Measurements from ENCODE around the gene MAPKAP1. TPM values are rescaled to one million over a fixed set of nuclear protein-coding genes. Genes with fewer than 3 reads are reported as not detected.

MAPKAP1 gene
- total and polyA plus RNA-seq, 8 donors: 32.7 to 212 (median 78.2) TPM

DNA sequence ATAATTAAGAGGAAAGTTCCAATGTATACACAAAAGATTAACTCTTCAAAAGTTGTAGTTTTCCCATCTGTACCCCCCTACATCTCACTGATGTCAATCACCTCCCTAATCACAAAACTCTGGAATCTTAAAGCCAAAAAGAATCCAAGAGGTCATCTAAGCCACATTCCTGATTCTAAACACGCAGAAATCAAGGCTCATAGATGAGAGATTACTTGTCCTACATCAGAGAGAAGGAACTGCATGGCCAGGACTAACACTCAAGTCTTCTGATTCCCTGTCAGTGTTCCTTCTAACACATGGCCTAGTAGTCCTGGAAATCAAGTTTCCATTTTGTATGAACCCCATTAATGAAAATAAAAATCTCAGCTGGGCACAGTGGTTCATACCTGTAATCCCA, 58.7 kb downstream of the MAPKAP1 start:
- Histone ChIP-seq H3K4me3 (no peak overlapping the region), H3K4me1 (peaks cover 0 to 57% (median 13%) of the 10 kb centered on the region in 4 donors), H3K9me3 (no peaks in the 10 kb centered on the region), H3K27ac (no peak overlapping the region), H3K27me3 (no peaks in the 10 kb centered on the region), H3K36me3 (peaks cover 0 to 6% (median 2%) of the 10 kb centered on the region in 4 donors)
- no peak for DNase-seq
- TF ChIP-seq EP300 (IDR thresholded peaks at IDR 0.05) (no peak), POLR2AphosphoS5 (IDR thresholded peaks at IDR 0.05) (no peak), POLR2A (IDR thresholded peaks at IDR 0.05) (no peak)
- TF ChIP-seq, protein P1, sequence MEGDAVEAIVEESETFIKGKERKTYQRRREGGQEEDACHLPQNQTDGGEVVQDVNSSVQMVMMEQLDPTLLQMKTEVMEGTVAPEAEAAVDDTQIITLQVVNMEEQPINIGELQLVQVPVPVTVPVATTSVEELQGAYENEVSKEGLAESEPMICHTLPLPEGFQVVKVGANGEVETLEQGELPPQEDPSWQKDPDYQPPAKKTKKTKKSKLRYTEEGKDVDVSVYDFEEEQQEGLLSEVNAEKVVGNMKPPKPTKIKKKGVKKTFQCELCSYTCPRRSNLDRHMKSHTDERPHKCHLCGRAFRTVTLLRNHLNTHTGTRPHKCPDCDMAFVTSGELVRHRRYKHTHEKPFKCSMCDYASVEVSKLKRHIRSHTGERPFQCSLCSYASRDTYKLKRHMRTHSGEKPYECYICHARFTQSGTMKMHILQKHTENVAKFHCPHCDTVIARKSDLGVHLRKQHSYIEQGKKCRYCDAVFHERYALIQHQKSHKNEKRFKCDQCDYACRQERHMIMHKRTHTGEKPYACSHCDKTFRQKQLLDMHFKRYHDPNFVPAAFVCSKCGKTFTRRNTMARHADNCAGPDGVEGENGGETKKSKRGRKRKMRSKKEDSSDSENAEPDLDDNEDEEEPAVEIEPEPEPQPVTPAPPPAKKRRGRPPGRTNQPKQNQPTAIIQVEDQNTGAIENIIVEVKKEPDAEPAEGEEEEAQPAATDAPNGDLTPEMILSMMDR (IDR thresholded peaks at IDR 0.05): no peak
- WGBS, 5 donors: 61 to 90% (median 79%) methylated on average over 1 of the region's 1 CpG
- intact Hi-C loops (cut with DNase I; ENCODE audit: low total_unique reads): no loop called here

DNA sequence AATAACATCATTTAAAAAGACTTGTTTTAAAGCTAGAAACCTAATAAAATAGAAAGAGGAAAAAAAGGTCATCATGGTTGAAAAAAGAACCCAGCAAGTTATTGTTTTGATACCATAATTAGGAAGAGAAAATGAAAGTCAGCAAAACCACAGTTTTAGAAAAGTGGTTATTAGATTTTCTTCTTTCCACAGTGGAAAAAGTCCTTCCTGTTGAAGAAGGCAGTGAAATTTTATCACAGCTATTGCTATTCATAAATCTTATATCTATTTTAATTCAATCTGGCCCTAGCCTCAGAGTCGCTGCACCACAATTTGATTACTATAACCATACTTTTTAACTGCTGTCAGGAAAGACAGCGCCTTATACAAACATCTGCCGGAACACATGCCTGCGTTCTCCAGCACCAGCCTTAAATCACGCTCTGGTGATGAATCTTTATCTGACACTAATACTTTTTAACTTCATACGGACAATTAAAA, 60.3 kb downstream of the MAPKAP1 start:
- intact Hi-C loops (cut with DNase I; ENCODE audit: low total_unique reads): no loop called here
- H3K27me3 ChIP-seq: no peaks in the 10 kb centered on the region
- peak overlapping the region in 1 of 4 donors; percentile 29 for H3K4me3 ChIP-seq
- 45 to 60% (median 49%) methylated on average over 6 of the region's 6 CpGs for WGBS, 5 donors
- no peaks in the 10 kb centered on the region for H3K9me3 ChIP-seq
- DNase-seq: peak in 1 of 2 donors; percentile 35
- H3K36me3 ChIP-seq: no peaks in the 10 kb centered on the region
- H3K4me1 ChIP-seq: peaks cover 0 to 51% (median 13%) of the 10 kb centered on the region in 4 donors
- no peak for TF ChIP-seq POLR2A (IDR thresholded peaks at IDR 0.05)
- TF ChIP-seq EP300 (IDR thresholded peaks at IDR 0.05): no peak
- TF ChIP-seq, protein P1 (IDR thresholded peaks at IDR 0.05): no peak
- TF ChIP-seq POLR2AphosphoS5 (IDR thresholded peaks at IDR 0.05): no peak
- peak overlapping the region in 3 of 5 donors; percentile 8 to 47 (median 39) for H3K27ac ChIP-seq

DNA sequence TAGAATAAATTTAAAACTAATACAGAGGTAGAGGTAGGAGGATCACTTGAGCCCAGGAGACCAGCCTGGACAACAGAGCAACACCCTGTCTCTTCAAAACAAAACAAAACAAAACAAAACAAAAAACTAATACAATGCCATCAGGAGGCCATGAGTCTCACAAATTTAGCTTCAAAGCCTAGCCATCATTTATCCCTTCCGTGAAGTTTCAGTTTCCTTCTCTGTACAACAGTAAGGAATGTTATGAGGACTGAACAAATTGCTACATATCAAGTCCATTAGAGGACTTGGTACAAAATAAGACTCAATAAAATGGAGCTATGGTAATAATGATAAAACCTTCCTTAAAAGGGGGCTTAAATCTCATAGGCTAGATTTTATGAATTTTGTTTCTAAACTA, 60.8 kb downstream of the MAPKAP1 start:
- DNase-seq: no peak
- Histone ChIP-seq H3K27ac (peak overlapping the region in 3 of 5 donors; percentile 8 to 47 (median 39)), H3K27me3 (no peaks in the 10 kb centered on the region), H3K36me3 (no peaks in the 10 kb centered on the region), H3K9me3 (no peaks in the 10 kb centered on the region), H3K4me1 (peaks cover 0 to 46% (median 13%) of the 10 kb centered on the region in 4 donors), H3K4me3 (no peak overlapping the region)
- 38 to 76% (median 65%) methylated on average over 1 of the region's 1 CpG for WGBS, 5 donors
- intact Hi-C loops (cut with DNase I; ENCODE audit: low total_unique reads): no loop called here
- TF ChIP-seq POLR2AphosphoS5 (IDR thresholded peaks at IDR 0.05): no peak
- TF ChIP-seq EP300 (IDR thresholded peaks at IDR 0.05): no peak
- TF ChIP-seq, protein P1 (IDR thresholded peaks at IDR 0.05): no peak
- TF ChIP-seq POLR2A (IDR thresholded peaks at IDR 0.05): no peak

DNA sequence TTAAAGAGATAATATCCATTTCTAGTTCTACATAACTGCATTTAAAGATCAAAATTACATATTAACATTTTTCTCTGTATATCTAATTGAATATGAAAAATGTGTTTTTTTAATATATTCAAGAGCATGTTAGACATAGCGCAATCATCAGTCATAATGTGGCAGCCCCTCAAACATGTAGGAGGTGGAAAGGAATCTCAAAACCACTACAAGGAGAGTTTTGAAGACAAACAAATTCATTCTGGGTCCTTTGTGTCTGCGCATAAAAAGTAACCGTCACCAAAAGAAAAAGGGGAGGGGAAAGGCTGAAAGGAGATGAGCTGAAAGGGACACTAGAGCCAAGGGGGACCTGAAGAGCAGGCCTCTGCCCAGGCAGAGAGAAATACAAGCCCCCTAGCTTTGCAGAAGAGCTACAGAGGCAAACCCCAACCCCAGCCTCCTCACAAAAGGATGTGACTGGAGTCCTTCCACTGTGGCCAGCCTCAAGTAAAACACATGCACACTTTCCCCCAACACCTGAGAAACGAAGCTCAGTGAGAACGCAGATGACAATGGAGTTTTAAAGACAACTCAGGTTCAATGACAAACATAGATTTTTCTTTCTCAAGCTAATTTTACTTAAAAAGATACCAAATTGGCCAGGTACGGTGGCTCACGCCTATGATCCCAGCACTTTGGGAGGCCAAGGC, 62.0 kb downstream of the MAPKAP1 start:
- Histone ChIP-seq H3K27me3 (no peaks in the 10 kb centered on the region), H3K27ac (no peak overlapping the region), H3K9me3 (no peaks in the 10 kb centered on the region), H3K4me1 (peaks cover 0 to 43% (median 14%) of the 10 kb centered on the region in 4 donors), H3K4me3 (no peak overlapping the region), H3K36me3 (no peaks in the 10 kb centered on the region)
- TF ChIP-seq, protein P1 (IDR thresholded peaks at IDR 0.05): no peak
- TF ChIP-seq EP300 (IDR thresholded peaks at IDR 0.05) (no peak), POLR2AphosphoS5 (IDR thresholded peaks at IDR 0.05) (no peak), POLR2A (IDR thresholded peaks at IDR 0.05) (no peak)
- intact Hi-C loops (cut with DNase I; ENCODE audit: low total_unique reads): no loop called here
- WGBS, 5 donors: 91 to 98% (median 96%) methylated on average over 7 of the region's 7 CpGs
- DNase-seq: no peak

Measured in stomach (tissue), 9 donors.